ENCODE results near the gene NEB. TPM values are rescaled to one million over a fixed set of nuclear protein-coding genes. Genes with fewer than 3 reads are reported as not detected.

Gene NEB
- total and polyA plus RNA-seq, 2 of the 4 experiments (the other 2 are of a cell fraction): under 0.01 TPM; not detected in 1

DNA sequence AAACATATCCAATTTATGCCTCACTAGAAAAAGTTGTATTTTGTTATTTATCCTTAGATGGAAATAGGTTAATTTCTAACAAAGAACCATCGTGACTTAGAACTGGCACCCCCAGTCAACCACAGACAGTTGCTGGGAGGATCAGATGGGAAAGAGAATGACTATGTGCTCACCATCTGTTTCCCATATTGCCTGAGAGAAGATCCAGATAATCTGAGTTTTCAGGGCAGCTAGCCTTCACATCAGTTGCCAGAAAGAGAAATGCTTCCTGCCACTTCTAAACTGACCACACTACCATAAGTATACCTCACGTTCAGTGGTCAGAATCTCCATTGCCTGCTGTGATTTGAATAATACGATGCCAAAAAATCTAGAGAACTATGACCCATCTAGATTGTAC, 28.4 kb upstream of the NEB start:
- no peak overlapping the region for H3K4me2 ChIP-seq (ENCODE audit: low read depth, low read length)
- H3K27me3 ChIP-seq (ENCODE audit: control insufficient read depth, insufficient read depth, low read length): no peaks in the 10 kb centered on the region
- no peak overlapping the region for H3K14ac ChIP-seq (replicated peaks; ENCODE audit: low read depth, low read length)
- H3K9ac ChIP-seq (ENCODE audit: low read depth, low read length): no peak overlapping the region
- 0 out of 2 replicates have a peak, but pooled peaks cover 2% of the 10 kb centered on the region for H3K4me1 ChIP-seq (ENCODE audit: control insufficient read depth, insufficient read depth, low read length)
- no peak overlapping the region for H3K56ac ChIP-seq (ENCODE audit: extremely low read depth, insufficient read depth, low read length)
- no peak overlapping the region for H4K91ac ChIP-seq (ENCODE audit: insufficient read depth, low read depth, low read length)
- no peak for DNase-seq
- no TSS peak for BruUV-seq (replicated peaks)
- TF ChIP-seq BHLHE40 (IDR thresholded peaks at IDR 0.05; ENCODE audit: low read depth, low read length) (no peak), SMC3 (IDR thresholded peaks at IDR 0.05; ENCODE audit: low read depth, low read length) (no peak), NFE2L2 (IDR thresholded peaks at IDR 0.05; ENCODE audit: low read depth, low read length) (no peak), MAZ (IDR thresholded peaks at IDR 0.05; ENCODE audit: borderline replicate concordance, low read depth, low read length) (no peak), RCOR1 (IDR thresholded peaks at IDR 0.05; ENCODE audit: insufficient replicate concordance, low read length) (no peak), MXI1 (IDR thresholded peaks at IDR 0.05; ENCODE audit: borderline replicate concordance, low read depth, low read length) (no peak), MAFK (IDR thresholded peaks at IDR 0.05; ENCODE audit: low read depth, low read length) (no peak), CEBPB (IDR thresholded peaks at IDR 0.05; ENCODE audit: low read depth, low read length) (no peak), RFX5 (IDR thresholded peaks at IDR 0.05; ENCODE audit: low read depth, low read length) (no peak), POLR2A (IDR thresholded peaks at IDR 0.05; ENCODE audit: low read depth, low read length) (no peak), FOS (IDR thresholded peaks at IDR 0.05; ENCODE audit: low read depth, low read length) (no peak), RAD21 (IDR thresholded peaks at IDR 0.05; ENCODE audit: low read length) (no peak), CHD1 (IDR thresholded peaks at IDR 0.05; ENCODE audit: low read depth, low read length) (no peak)
- TF ChIP-seq, protein P1, sequence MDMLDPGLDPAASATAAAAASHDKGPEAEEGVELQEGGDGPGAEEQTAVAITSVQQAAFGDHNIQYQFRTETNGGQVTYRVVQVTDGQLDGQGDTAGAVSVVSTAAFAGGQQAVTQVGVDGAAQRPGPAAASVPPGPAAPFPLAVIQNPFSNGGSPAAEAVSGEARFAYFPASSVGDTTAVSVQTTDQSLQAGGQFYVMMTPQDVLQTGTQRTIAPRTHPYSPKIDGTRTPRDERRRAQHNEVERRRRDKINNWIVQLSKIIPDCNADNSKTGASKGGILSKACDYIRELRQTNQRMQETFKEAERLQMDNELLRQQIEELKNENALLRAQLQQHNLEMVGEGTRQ (IDR thresholded peaks at IDR 0.05; ENCODE audit: low read depth, low read length): no peak
- TF ChIP-seq, protein P2, sequence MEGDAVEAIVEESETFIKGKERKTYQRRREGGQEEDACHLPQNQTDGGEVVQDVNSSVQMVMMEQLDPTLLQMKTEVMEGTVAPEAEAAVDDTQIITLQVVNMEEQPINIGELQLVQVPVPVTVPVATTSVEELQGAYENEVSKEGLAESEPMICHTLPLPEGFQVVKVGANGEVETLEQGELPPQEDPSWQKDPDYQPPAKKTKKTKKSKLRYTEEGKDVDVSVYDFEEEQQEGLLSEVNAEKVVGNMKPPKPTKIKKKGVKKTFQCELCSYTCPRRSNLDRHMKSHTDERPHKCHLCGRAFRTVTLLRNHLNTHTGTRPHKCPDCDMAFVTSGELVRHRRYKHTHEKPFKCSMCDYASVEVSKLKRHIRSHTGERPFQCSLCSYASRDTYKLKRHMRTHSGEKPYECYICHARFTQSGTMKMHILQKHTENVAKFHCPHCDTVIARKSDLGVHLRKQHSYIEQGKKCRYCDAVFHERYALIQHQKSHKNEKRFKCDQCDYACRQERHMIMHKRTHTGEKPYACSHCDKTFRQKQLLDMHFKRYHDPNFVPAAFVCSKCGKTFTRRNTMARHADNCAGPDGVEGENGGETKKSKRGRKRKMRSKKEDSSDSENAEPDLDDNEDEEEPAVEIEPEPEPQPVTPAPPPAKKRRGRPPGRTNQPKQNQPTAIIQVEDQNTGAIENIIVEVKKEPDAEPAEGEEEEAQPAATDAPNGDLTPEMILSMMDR (conservative IDR thresholded peaks at IDR 0.05; ENCODE audit: low read depth, low read length): no peak
- TF ChIP-seq, protein P3, sequence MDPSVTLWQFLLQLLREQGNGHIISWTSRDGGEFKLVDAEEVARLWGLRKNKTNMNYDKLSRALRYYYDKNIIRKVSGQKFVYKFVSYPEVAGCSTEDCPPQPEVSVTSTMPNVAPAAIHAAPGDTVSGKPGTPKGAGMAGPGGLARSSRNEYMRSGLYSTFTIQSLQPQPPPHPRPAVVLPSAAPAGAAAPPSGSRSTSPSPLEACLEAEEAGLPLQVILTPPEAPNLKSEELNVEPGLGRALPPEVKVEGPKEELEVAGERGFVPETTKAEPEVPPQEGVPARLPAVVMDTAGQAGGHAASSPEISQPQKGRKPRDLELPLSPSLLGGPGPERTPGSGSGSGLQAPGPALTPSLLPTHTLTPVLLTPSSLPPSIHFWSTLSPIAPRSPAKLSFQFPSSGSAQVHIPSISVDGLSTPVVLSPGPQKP (IDR thresholded peaks at IDR 0.05; ENCODE audit: borderline replicate concordance, low read depth, low read length): no peak
- no peak overlapping the region for H3K4ac ChIP-seq (ENCODE audit: low read depth, low read length)
- no peak overlapping the region for H3K18ac ChIP-seq (ENCODE audit: low read depth, low read length)
- POLR2A ChIA-PET (ENCODE audit: unreplicated experiment): no interaction called here
- WGBS, 2 experiments (ENCODE audit: extremely low coverage in 2 of 2, insufficient read length in 1 of 2): no CpG with 5 or more reads among the region's 3 CpGs
- no peak overlapping the region for H3K23ac ChIP-seq (ENCODE audit: low read depth, low read length)
- intact Hi-C loops (cut with micrococcal nuclease): no loop called here
- H3K79me1 ChIP-seq (ENCODE audit: low read depth in 1 of 2, low read length in 2 of 2): no peaks in the 10 kb centered on the region
- H2BK5ac ChIP-seq (ENCODE audit: low read depth, low read length, poor library complexity, severe bottlenecking): no peak overlapping the region
- no peaks in the 10 kb centered on the region for H4K20me1 ChIP-seq (ENCODE audit: insufficient read depth, low read length)
- H2AFZ ChIP-seq (replicated peaks; ENCODE audit: low read length, poor library complexity): no peak overlapping the region
- no peak overlapping the region for H2BK120ac ChIP-seq (ENCODE audit: low read depth, low read length)
- no peak overlapping the region for H4K8ac ChIP-seq (ENCODE audit: low read depth in 2 of 2, low read length in 2 of 2)
- no peak overlapping the region for H4K5ac ChIP-seq (ENCODE audit: low read depth, low read length)
- no peak overlapping the region for H2AK9ac ChIP-seq (replicated peaks; ENCODE audit: low read depth, low read length, poor library complexity)
- ATAC-seq (ENCODE audit: low read depth): no peak
- H3K9me1 ChIP-seq (ENCODE audit: insufficient read depth, low read length): no peaks in the 10 kb centered on the region
- in situ Hi-C loops (cut with MboI; ENCODE audit: low sequenced_read_pairs): no loop called here
- no peak overlapping the region for H2AK5ac ChIP-seq (ENCODE audit: low read depth, low read length)
- dilution Hi-C loops (cut with HindIII; ENCODE audit: low sequenced_read_pairs, unreplicated experiment): no loop called here
- no peaks in the 10 kb centered on the region for H3K9me3 ChIP-seq (ENCODE audit: control insufficient read depth, insufficient read depth, low read length)
- H3K36me3 ChIP-seq (ENCODE audit: control insufficient read depth, insufficient read depth, low read length): no peaks in the 10 kb centered on the region
- H3K4me3 ChIP-seq (ENCODE audit: insufficient read depth, low read depth, low read length): no peak overlapping the region
- H2BK15ac ChIP-seq (ENCODE audit: low read depth, low read length): no peak overlapping the region
- H2BK20ac ChIP-seq (ENCODE audit: low read depth, low read length): no peak overlapping the region
- no peak overlapping the region for H3K27ac ChIP-seq (ENCODE audit: insufficient read depth, low read length)
- CTCF ChIA-PET: no interaction called here

Measured in IMR-90 (cell line).